Small intestine (tissue), 7 donors: ENCODE results near the gene PEAK1. TPM values are rescaled to one million over a fixed set of nuclear protein-coding genes. Genes with fewer than 3 reads are reported as not detected.

Experiments
- DNase-seq, 2 donors: peaks; one replicate each; pipeline versions ENCODE4 v3.0.0 to v3.0.0-alpha.2; 2013
- FAIRE-seq: peaks from 2 replicates; lab custom pipeline; 2012; peaks lifted over from hg19 to GRCh38; lab: Jason Lieb, UNC
- H3K27ac ChIP-seq, 3 donors: one replicate each; pipeline ENCODE4 v1.5.1; 2013; ENCODE audit warnings: low read length in 2 of 3, mild to moderate bottlenecking in 2 of 3, control low read depth in 1 of 3, inconsistent platforms in 1 of 3, low read depth in 1 of 3, moderate library complexity in 1 of 3
- H3K27me3 ChIP-seq, 3 donors: one replicate each; pipeline ENCODE4 v1.6.1; 2013; ENCODE audit warnings: low read length in 3 of 3, inconsistent platforms in 1 of 3; ENCODE audit not compliant: control insufficient read depth in 3 of 3, insufficient read depth in 3 of 3
- H3K36me3 ChIP-seq, 3 donors: one replicate each; pipeline ENCODE4 v1.6.1; 2013; ENCODE audit warnings: low read length in 3 of 3, inconsistent platforms in 1 of 3, low read depth in 1 of 3, mild to moderate bottlenecking in 1 of 3, moderate library complexity in 1 of 3; ENCODE audit not compliant: control insufficient read depth in 3 of 3, insufficient read depth in 2 of 3
- H3K4me1 ChIP-seq, 3 donors: one replicate each; pipeline ENCODE4 v1.6.1; 2013; ENCODE audit warnings: low read length in 2 of 3, inconsistent platforms in 1 of 3, low read depth in 1 of 3, mild to moderate bottlenecking in 1 of 3, moderate library complexity in 1 of 3; ENCODE audit not compliant: control insufficient read depth in 3 of 3, insufficient read depth in 2 of 3
- H3K4me3 ChIP-seq, 3 donors: one replicate each; pipeline ENCODE4 v1.5.1; 2013; ENCODE audit warnings: low read length in 3 of 3, control low read depth in 1 of 3, inconsistent platforms in 1 of 3, low read depth in 1 of 3, mild to moderate bottlenecking in 1 of 3, moderate library complexity in 1 of 3
- H3K9me3 ChIP-seq, 2 donors: one replicate each; pipeline ENCODE4 v1.6.1; 2013; ENCODE audit warnings: low read depth in 1 of 2, low read length in 1 of 2; ENCODE audit not compliant: control insufficient read depth in 2 of 2, insufficient read depth in 1 of 2
- WGBS, 3 donors: extraction: QIAGEN DNeasy Blood & Tissue Kit; methylation state at CpG; one replicate each; pipeline ENCODE4 v1.1.7; 2013; 5-methylcytosine and 5-hydroxymethylcytosine counted together
- polyA plus RNA-seq, 4 donors: library from polyadenylated mRNA; stranded (reverse) in 3 of 4; unstranded in 1 of 4; fragments of 200-250 nt in 3 of 4; fragments of 120-200 nt in 1 of 4; gene quantifications; one replicate each; pipeline versions ENCODE4 v1.2.1 to v1.2.3, GENCODE V29; 2013
- donor health status: healthy with polysubstance abuse.
- donor health status: control.
- donor health status: control.
- donor health status: Bipolar disorder and iron deficiency.
- donor health status: healthy.

PEAK1 gene
- polyA plus RNA-seq, 4 donors: 1.4 to 24.8 (median 5.3) TPM

- Histone ChIP-seq H3K27ac (no peak overlapping the region), H3K36me3 (peaks cover 0 to 6% (median 2%) of the 10 kb centered on the region in 3 donors), H3K4me1 (peaks cover 0 to 6% (median 0%) of the 10 kb centered on the region in 3 donors), H3K4me3 (no peak overlapping the region), H3K9me3 (no peaks in the 10 kb centered on the region), H3K27me3 (no peaks in the 10 kb centered on the region)
- no peak for DNase-seq
- WGBS, 3 donors: 87 to 98% (median 98%) methylated on average over 2 of the region's 2 CpGs
- no peak for FAIRE-seq
Measured at GRCh38 chr15:77436822-77437221, 16.9 kb upstream of the PEAK1 start.

DNA sequence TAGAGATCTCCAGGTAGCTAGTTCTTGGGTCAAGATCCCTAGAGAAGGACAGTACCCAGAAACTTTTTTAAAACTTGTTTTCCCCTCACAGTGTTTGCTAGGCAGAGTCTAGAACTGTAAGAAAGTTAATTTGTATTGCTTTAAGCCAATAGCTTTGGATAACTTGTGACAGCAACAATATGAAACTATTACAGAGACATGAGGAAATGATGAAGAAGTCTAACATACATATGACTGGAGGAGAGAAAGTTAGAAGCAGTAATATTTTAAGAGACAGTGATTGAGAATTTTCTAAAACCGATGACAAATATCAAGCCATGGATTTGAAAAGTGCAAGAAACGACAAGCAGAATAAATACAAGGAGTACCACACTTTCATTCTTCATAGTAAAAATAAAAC is 10.7 kb upstream of the PEAK1 start:
- 67 to 93% (median 75%) methylated on average over 2 of the region's 2 CpGs for WGBS, 3 donors
- DNase-seq (no peak), FAIRE-seq (no peak)
- Histone ChIP-seq H3K9me3 (no peaks in the 10 kb centered on the region), H3K4me1 (no peaks in the 10 kb centered on the region), H3K27ac (no peak overlapping the region), H3K27me3 (no peaks in the 10 kb centered on the region), H3K36me3 (no peaks in the 10 kb centered on the region), H3K4me3 (no peak overlapping the region)

GRCh38 chr15:77430213-77430612 is 10.3 kb upstream of the PEAK1 start:
- no peaks in the 10 kb centered on the region for H3K36me3 ChIP-seq
- no peaks in the 10 kb centered on the region for H3K4me1 ChIP-seq
- no peak for DNase-seq
- no peak for FAIRE-seq
- no peak overlapping the region for H3K27ac ChIP-seq
- H3K9me3 ChIP-seq: no peaks in the 10 kb centered on the region
- H3K27me3 ChIP-seq: no peaks in the 10 kb centered on the region
- 67 to 78% (median 71%) methylated on average over 2 of the region's 2 CpGs for WGBS, 3 donors
- no peak overlapping the region for H3K4me3 ChIP-seq

GRCh38 chr15:77426871-77427270 is 7.0 kb upstream of the PEAK1 start:
- H3K36me3 ChIP-seq: no peaks in the 10 kb centered on the region
- no peak overlapping the region for H3K4me3 ChIP-seq
- no peaks in the 10 kb centered on the region for H3K27me3 ChIP-seq
- DNase-seq (no peak), FAIRE-seq (no peak)
- WGBS, 3 donors: 72 to 89% (median 85%) methylated on average over 1 of the region's 1 CpG
- H3K27ac ChIP-seq: no peak overlapping the region
- no peaks in the 10 kb centered on the region for H3K9me3 ChIP-seq
- H3K4me1 ChIP-seq: peaks cover 0 to 3% (median 0%) of the 10 kb centered on the region in 3 donors

DNA sequence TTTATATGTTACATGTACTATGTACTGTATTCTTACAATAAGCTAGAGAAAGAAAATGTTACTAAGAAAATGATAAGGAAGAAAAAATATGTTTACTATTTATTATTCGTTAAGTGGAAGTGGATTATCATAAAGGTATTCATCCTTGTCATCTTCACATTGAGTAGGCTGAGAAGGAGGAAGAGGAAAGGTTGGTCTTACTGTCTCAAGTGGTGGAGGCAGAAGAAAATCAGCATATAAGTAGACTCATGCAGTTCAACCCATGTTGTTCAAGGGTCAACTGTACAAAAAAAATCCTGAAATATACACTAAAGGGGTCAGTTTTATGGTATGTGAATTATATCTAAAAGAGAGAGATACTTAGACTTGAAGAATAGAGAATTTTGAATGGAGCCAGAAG is 6.5 kb upstream of the PEAK1 start:
- WGBS, 3 donors: 69 to 86% (median 81%) methylated on average over 1 of the region's 1 CpG
- Histone ChIP-seq H3K36me3 (no peaks in the 10 kb centered on the region), H3K27ac (no peak overlapping the region), H3K27me3 (no peaks in the 10 kb centered on the region), H3K9me3 (no peaks in the 10 kb centered on the region), H3K4me1 (peaks cover 0 to 3% (median 0%) of the 10 kb centered on the region in 3 donors), H3K4me3 (no peak overlapping the region)
- DNase-seq: no peak
- FAIRE-seq: no peak

GRCh38 chr15:77425104-77425503 is 5.2 kb upstream of the PEAK1 start:
- no peaks in the 10 kb centered on the region for H3K36me3 ChIP-seq
- WGBS, 3 donors: 86 to 92% (median 87%) methylated on average over 3 of the region's 3 CpGs
- no peaks in the 10 kb centered on the region for H3K27me3 ChIP-seq
- no peak for DNase-seq
- no peak overlapping the region for H3K4me3 ChIP-seq
- no peak overlapping the region for H3K27ac ChIP-seq
- peaks cover 0 to 3% (median 0%) of the 10 kb centered on the region in 3 donors for H3K4me1 ChIP-seq
- no peaks in the 10 kb centered on the region for H3K9me3 ChIP-seq
- FAIRE-seq: no peak

DNA sequence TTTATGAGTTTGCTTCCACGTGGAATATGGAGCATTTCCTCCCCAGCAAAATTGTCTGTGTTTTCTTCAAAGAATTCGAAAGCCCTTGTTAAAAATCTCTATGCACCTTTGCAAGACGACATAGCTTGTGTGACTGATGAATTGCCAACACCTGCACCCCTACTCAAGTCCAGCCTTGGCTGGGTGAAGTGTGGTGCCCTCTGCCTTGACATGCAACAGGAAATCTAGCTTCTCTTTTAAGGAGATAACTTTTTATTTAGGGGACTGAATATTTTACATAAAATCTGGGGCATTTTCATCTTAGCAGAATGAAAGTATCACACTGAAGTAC is 1.4 kb upstream of the PEAK1 start:
- peaks cover 0 to 14% (median 12%) of the 10 kb centered on the region in 3 donors for H3K4me1 ChIP-seq

DNA sequence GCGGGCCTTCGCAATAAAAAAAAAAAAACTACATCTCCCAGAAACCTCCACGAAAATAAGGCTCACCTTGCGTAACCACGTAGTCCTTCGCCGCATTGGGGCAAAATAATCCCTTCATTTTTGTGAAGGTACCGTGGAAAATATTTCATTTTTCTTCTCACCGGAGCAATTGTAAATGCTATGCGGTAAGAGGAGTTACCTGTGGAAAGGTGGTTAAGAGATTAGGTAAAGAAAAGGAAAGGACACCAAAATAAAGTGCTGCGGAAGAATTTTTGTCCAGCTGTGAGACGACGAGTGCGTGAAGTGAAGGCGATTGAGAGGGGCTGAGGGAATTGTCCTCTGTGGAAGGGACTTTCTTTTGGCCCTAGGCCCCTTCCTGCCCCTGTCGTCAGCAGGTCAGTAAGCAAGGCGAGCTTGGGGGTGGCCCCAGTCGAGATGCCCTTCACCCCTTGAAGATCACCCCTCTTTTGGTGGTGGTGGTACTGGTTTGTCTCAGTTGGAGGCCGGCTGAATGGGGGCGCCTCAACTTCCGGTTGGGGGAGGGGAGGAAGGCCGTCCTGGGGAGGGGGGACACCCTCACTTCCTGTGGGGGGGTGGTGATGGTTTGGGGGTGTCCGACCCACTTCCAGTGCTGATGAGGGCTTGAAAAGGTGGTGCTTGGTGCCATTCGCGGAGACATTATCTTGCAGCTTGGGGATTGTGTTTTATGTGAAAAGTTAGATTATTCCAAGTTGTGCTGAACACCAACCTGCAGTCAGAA is 886 bp upstream of the PEAK1 start, which contains the start of gene HMG20A:
HMG20A (plus strand) TSS at position 279 of the 760 bp plus-strand sequence. CDS start 37,520 bp downstream, outside the sequence.
- Histone ChIP-seq H3K9me3 (no peaks in the 10 kb centered on the region), H3K36me3 (no peaks in the 10 kb centered on the region), H3K27me3 (no peaks in the 10 kb centered on the region), H3K4me3 (peak within 1 kb of the TSS; percentile 80 to 91 (median 82)), H3K27ac (peak within 1 kb of the TSS; percentile 79 to 98 (median 93)), H3K4me1 (peaks cover 0 to 15% (median 12%) of the 10 kb centered on the region in 3 donors)
- DNase-seq (peak; percentile 84 to 92), FAIRE-seq (no peak)
- 0 to 1% (median 1%) methylated on average over 25 of the region's 25 CpGs for WGBS, 3 donors

More for the DNA sequence above, 1.4 kb upstream of the PEAK1 start:
- DNase-seq (peak in 1 of 2 donors; percentile 44), FAIRE-seq (no peak)
- Histone ChIP-seq H3K27ac (peak overlapping the region; percentile 79 to 97 (median 93)), H3K36me3 (no peaks in the 10 kb centered on the region), H3K27me3 (no peaks in the 10 kb centered on the region), H3K4me3 (peak overlapping the region; percentile 64 to 76 (median 72)), H3K9me3 (no peaks in the 10 kb centered on the region)
- WGBS, 3 donors: 0 to 1% (median 0%) methylated on average over 3 of the region's 3 CpGs
